IPS-18a (cell line): ENCODE measurements around the gene GPR146.

ENCODE experiments used
- H3K27ac ChIP-seq: one replicate; pipeline ENCODE4 v1.5.1; 2013; ENCODE audit warnings: low read length
- H3K27me3 ChIP-seq: one replicate; pipeline ENCODE4 v1.6.1; 2013; ENCODE audit warnings: mild to moderate bottlenecking, low read length; ENCODE audit not compliant: control insufficient read depth, insufficient read depth
- H3K36me3 ChIP-seq: one replicate; pipeline ENCODE4 v1.6.1; 2013; ENCODE audit warnings: low read depth, low read length; ENCODE audit not compliant: control insufficient read depth
- H3K4me1 ChIP-seq: one replicate; pipeline ENCODE4 v1.6.1; 2013; ENCODE audit warnings: low read depth, low read length; ENCODE audit not compliant: control insufficient read depth
- H3K4me3 ChIP-seq: one replicate; pipeline ENCODE4 v1.5.1; 2013; ENCODE audit warnings: low read length
- H3K9ac ChIP-seq: one replicate; pipeline ENCODE4 v1.6.1; 2013; ENCODE audit warnings: mild to moderate bottlenecking, low read length, moderate library complexity
- H3K9me3 ChIP-seq: one replicate; pipeline ENCODE4 v1.6.1; 2013; ENCODE audit warnings: low read depth, low read length; ENCODE audit not compliant: control insufficient read depth

The GPR146 gene

DNA sequence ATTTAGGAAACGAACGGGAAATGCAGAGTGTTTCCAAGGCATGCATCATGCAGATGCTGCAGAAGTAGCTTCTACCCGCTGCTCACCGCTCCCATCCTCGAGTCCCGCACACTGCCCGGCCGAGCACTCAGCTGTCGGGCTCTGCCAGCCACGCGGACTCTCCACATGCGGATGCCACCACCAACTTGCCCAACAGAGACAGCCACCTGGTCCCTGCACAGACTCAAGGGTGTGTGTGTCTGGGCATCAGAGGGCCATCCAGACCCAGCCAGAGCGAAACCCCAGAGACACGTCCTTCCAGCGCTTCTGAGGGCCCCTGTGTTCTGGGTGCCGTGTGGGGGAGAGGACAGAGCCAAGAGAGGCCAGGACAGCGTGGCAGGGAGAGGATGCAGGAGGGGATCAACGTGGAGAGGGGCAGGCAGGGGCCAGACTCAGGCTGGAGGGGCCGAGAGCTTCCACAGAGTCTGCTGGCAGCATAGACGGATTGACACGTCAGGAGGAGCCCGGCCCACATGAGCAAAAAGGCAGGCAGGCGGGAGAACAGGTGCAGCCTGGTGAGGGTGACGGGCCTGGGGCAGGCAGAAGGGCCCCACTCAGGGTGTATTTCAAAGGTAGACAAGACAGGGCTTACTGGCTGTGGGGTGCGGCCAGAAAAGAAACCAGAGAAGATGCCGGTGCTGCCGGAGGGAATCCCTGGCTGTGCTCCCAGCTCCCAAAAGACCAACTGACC, 61.9 kb downstream of the GPR146 start:
- Histone ChIP-seq H3K27ac (no peak overlapping the region), H3K27me3 (no peaks in the 10 kb centered on the region), H3K36me3 (no peaks in the 10 kb centered on the region), H3K9ac (no peak overlapping the region), H3K9me3 (no peaks in the 10 kb centered on the region), H3K4me1 (no peaks in the 10 kb centered on the region), H3K4me3 (no peak overlapping the region)

DNA sequence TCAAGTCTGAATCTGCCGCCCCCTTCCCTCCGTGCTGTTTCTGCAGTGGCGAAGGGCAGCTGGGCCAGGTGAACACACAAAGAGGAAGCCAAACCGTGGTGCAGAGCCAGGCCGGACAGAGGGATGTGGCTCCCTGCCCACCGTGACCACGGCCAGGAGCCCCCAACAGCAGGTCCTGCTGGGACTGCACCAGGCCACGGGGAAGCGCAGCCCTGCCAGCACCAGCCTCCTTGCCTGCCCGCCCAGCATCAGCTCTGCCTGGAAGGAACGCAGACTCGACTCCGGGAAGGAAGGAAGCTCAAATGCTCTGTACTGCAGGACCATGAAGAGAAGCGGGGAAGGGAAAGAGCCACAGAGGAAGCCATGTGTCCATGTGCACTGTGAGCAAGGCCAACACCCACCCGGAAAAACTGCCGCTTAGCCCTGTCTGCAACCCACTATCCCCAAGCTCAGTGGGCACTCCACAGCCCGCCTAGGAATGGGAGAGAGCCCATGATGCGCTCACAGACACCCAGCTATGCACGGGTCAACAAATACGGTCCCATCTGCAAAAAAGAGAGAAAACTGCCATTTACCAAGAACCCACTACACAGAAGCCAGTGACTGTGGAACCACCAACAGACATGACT, 62.6 kb downstream of the GPR146 start:
- Histone ChIP-seq H3K27ac (no peak overlapping the region), H3K9me3 (no peaks in the 10 kb centered on the region), H3K36me3 (no peaks in the 10 kb centered on the region), H3K4me3 (no peak overlapping the region), H3K4me1 (no peaks in the 10 kb centered on the region), H3K9ac (no peak overlapping the region), H3K27me3 (no peaks in the 10 kb centered on the region)

DNA sequence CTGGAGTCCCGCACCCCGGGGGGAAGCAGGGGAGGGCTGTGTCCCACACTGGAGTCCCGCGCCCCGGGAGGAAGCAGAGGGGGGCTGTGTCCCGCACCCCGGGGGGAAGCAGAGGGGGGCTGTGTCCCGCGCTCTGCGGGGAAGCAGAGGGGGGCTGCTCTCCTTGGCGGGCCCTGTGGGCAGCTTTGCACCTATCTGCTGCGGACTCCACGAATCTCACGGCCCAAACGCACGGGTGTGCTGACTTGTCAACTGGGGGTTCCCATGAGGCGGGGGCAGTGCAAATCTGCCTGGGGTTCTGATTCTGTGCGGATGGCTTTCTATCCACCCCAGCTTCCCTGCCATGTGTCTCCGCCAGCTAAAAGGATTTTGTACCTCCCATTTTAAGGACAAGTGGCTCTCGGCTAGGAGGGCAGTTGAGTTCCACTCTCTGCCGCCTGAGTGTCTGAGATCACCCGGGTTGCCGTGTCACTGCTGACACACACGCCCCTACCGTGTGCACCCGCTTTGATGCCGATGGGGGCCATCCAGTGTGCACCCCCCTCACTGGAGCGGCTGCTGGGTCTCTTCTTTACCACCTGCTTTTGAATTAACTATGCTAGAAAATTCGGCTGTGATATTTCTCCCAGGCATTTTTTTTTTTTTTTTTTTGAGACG, 64.0 kb downstream of the GPR146 start:
- no peak overlapping the region for H3K27ac ChIP-seq
- no peak overlapping the region for H3K4me3 ChIP-seq
- no peaks in the 10 kb centered on the region for H3K36me3 ChIP-seq
- H3K27me3 ChIP-seq, result no peaks in the 10 kb centered on the region
- H3K9me3 ChIP-seq, result no peaks in the 10 kb centered on the region
- no peaks in the 10 kb centered on the region for H3K4me1 ChIP-seq
- H3K9ac ChIP-seq, result no peak overlapping the region
